K562 (cell line): ENCODE measurements around the gene LONRF2. TPM values are rescaled to one million over a fixed set of nuclear protein-coding genes. Genes with fewer than 3 reads are reported as not detected.

Source experiments
- ATAC-seq: fragments of 200-7000 bp; cut with Tn5 transposase; 3 replicates; pipeline ENCODE4 v1.9.1; 2020; ENCODE audit warnings: moderate library complexity
- BruUV-seq: library from RNA; stranded (reverse); fragments of 400-500 nt; replicated peaks from 2 replicates; lab custom pipeline; 2021; lab: Mats Ljungman, UMichigan
- CTCF ChIA-PET: fragments of 300-600 bp; formaldehyde crosslinking; extraction: SDS; loops from one replicate; lab custom pipeline; 2021; ENCODE audit warnings: low intra/inter-chr PET ratio; lab: Yijun Ruan, JAX
- POLR2A ChIA-PET: fragments of 300-600, 350-650 bp; sonication (Branson Sonifier 250); formaldehyde crosslinking; extraction: SDS; loops from one replicate; lab custom pipeline; 2021; ENCODE audit warnings: antibody characterized with exemption, inconsistent platforms; lab: Yijun Ruan, JAX
- DNase-seq, 4 experiments: peaks; one replicate each; pipeline versions ENCODE4 v3.0.0 to v3.0.0-alpha.2; 2011 to 2018; ENCODE audit warnings: low spot score in 3 of 4, mixed read lengths in 3 of 4; ENCODE audit errors: extremely low read depth in 1 of 4
- FAIRE-seq: peaks from 2 replicates; lab custom pipeline; 2011; peaks lifted over from hg19 to GRCh38; lab: Jason Lieb, UNC
- H2AFZ ChIP-seq: 2 replicates; pipeline ENCODE4 v1.6.0; 2011; ENCODE audit warnings: low read depth, low read length, control low read depth, inconsistent platforms
- H3K27ac ChIP-seq: fragments of 200-600 bp; 3 replicates; pipeline ENCODE4 v1.8.0; 2011; ENCODE audit warnings: low read depth, mild to moderate bottlenecking, control low read depth, inconsistent platforms, low read length, moderate library complexity, mixed read lengths; ENCODE audit errors: extremely low read depth
- H3K27me3 ChIP-seq, 2 experiments: fragments of 300-600 bp in 1 of 2; 2 replicates in 1 of 2; 3 replicates in 1 of 2; pipeline versions ENCODE4 v1.6.0 to v1.8.0; 2011; ENCODE audit warnings: inconsistent platforms in 2 of 2, low read length in 2 of 2, mild to moderate bottlenecking in 1 of 2, mixed read lengths in 1 of 2, moderate library complexity in 1 of 2; ENCODE audit not compliant: control insufficient read depth in 2 of 2, insufficient read depth in 2 of 2
- H3K36me3 ChIP-seq: fragments of 300-600 bp; 3 replicates; pipeline ENCODE4 v1.8.0; 2011; ENCODE audit warnings: mild to moderate bottlenecking, low read length, inconsistent platforms; ENCODE audit not compliant: control insufficient read depth, insufficient read depth
- H3K4me1 ChIP-seq, 2 experiments: fragments of 200-600 bp in 1 of 2; replicated peaks in 1 of 2; 2 replicates in 1 of 2; 3 replicates in 1 of 2; pipeline versions ENCODE4 v1.5.1 to v1.8.0; 2011; ENCODE audit warnings: inconsistent platforms in 2 of 2, low read length in 2 of 2, mild to moderate bottlenecking in 1 of 2, mixed read lengths in 1 of 2, moderate library complexity in 1 of 2; ENCODE audit not compliant: control insufficient read depth in 2 of 2, insufficient read depth in 2 of 2
- H3K4me2 ChIP-seq: 2 replicates; pipeline ENCODE4 v1.6.1; 2011; ENCODE audit warnings: low read length, control low read depth, inconsistent platforms, mixed read lengths; ENCODE audit not compliant: insufficient read depth
- H3K4me3 ChIP-seq: fragments of 200-600 bp; sonication (generic), shearing (Covaris generic); 2 replicates; pipeline ENCODE4 v1.5.1; 2016; ENCODE audit warnings: control low read depth, inconsistent platforms
- H3K79me2 ChIP-seq: fragments of 200-600 bp; 3 replicates; pipeline ENCODE4 v1.8.0; 2011; ENCODE audit warnings: low read length, inconsistent platforms; ENCODE audit not compliant: control insufficient read depth, insufficient read depth
- H3K9ac ChIP-seq, 2 experiments: 2 replicates each; pipeline versions ENCODE4 v1.6.0 to v1.6.1; 2011; ENCODE audit warnings: low read depth in 2 of 2, low read length in 2 of 2, control low read depth in 1 of 2, inconsistent platforms in 1 of 2, mild to moderate bottlenecking in 1 of 2, mixed read lengths in 1 of 2; ENCODE audit not compliant: insufficient read depth in 1 of 2
- H3K9me1 ChIP-seq: one replicate; pipeline ENCODE4 v1.6.0; 2011; ENCODE audit warnings: inconsistent platforms, mild to moderate bottlenecking, low read length, moderate library complexity; ENCODE audit not compliant: control insufficient read depth, insufficient read depth
- H3K9me3 ChIP-seq: replicated peaks from 2 replicates; pipeline ENCODE4 v1.5.1; 2011; ENCODE audit warnings: low read depth, low read length, inconsistent platforms; ENCODE audit not compliant: control insufficient read depth, insufficient read depth
- H4K20me1 ChIP-seq: replicated peaks from 2 replicates; pipeline ENCODE4 v1.6.1; 2011; ENCODE audit warnings: low read length, inconsistent platforms, mixed read lengths; ENCODE audit not compliant: control insufficient read depth, insufficient read depth
- KAT7 ChIP-seq: sonication (generic); formaldehyde crosslinking; IDR thresholded peaks from 2 replicates; pipeline ENCODE4 v1.8.0; 2022; ENCODE audit warnings: missing genetic modification reagents, mild to moderate bottlenecking, borderline replicate concordance
- SRSF7 ChIP-seq: fragments of 200-400 bp; formaldehyde crosslinking; optimal IDR thresholded peaks from 2 replicates; pipeline ENCODE3; 2017; ENCODE audit warnings: mild to moderate bottlenecking, low read depth, low read length
- XRCC5 ChIP-seq: fragments of 200-400 bp; formaldehyde crosslinking; IDR thresholded peaks from 2 replicates; pipeline ENCODE4 v1.6.1; 2017; ENCODE audit warnings: low read depth, mild to moderate bottlenecking, low read length
- WGBS: fragments of 100-300 bp; shearing (Covaris generic); methylation state at CpG from one replicate; pipeline ENCODE4 v1.1.6; 2016; ENCODE audit warnings: low coverage, mixed read lengths; ENCODE audit not compliant: insufficient coverage; ENCODE audit errors: missing lambda C conversion rate; 5-methylcytosine and 5-hydroxymethylcytosine counted together
- in situ Hi-C: fragments of 300-500 bp; cut with MboI; formaldehyde crosslinking; loops from 4 replicates; pipeline ENCODE4 v1.15.0; 2018; ENCODE audit warnings: inconsistent platforms, mixed read lengths
- intact Hi-C: fragments of 100-400 bp; cut with micrococcal nuclease; formaldehyde crosslinking; loops from 2 replicates; pipeline ENCODE4 v1.14.2; 2022
- polyA plus RNA-seq, 8 experiments: library from polyadenylated mRNA; depleted of rRNA in 4 of 8; stranded (reverse) in 5 of 8; unstranded in 3 of 8; fragments of >200 nt; fragmentation: Nextera tagmentation in 2 of 8; fragmentation: Illumina TruSeq in 1 of 8; extraction: Ambion mirVana in 2 of 8; extraction: Trizol in 1 of 8; gene quantifications; 2 replicates each; pipeline versions ENCODE4 v1.2.1 to v1.2.3, GENCODE V29; 2011 to 2014; ENCODE audit warnings: inconsistent platforms in 1 of 8, missing spikeins in 1 of 8
- total RNA-seq, 7 experiments: library from RNA; depleted of rRNA in 6 of 7; stranded (reverse); fragments of >200 nt in 6 of 7; fragmentation: Illumina TruSeq in 2 of 7; extraction: Trizol in 2 of 7; gene quantifications; 2 replicates each; pipeline versions ENCODE4 v1.2.1 to v1.2.3, GENCODE V29; 2011 to 2021; ENCODE audit warnings: low replicate concordance in 1 of 7
- TF ChIP-seq, protein P1 (sequence below): sonication (generic); formaldehyde crosslinking; IDR thresholded peaks from 2 replicates; pipeline ENCODE4 v1.8.1; 2023; ENCODE audit warnings: mild to moderate bottlenecking, missing genetic modification reagents

LONRF2 gene
- total and polyA plus RNA-seq, 9 of the 15 experiments (the other 6 are each of a cell fraction or from before 2014, with no cell fraction given), result 0.35 to 5.0 (median 2.7) TPM

DNA sequence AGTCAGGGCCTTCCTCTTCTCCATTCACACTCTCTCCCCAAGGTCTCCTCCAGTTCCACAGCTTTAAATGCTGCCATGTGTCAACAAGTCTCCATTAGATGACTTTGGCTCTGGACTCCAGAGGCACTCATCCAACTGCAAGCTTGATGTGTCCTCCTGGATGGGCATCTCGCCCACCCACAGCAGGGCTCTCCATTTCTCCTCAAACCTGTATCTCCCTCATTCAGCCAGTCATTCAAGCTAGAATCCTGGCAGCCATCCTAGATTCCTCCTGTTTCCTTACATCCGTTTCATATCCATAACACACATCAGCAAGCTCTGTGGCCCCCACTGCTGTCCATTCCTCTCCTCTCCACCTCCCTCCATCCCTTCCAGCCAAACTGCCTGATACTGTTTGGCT is 91.5 kb downstream of the LONRF2 start:
- no peaks in the 10 kb centered on the region for H3K9me1 ChIP-seq
- no peak for ATAC-seq
- H3K79me2 ChIP-seq, result no peaks in the 10 kb centered on the region
- H3K27me3 ChIP-seq, result peaks cover 17 to 29% of the 10 kb centered on the region in 2 experiments; a peak in 4 of 5 replicates
- 0% methylated on average over 2 of the region's 2 CpGs for WGBS
- DNase-seq, result no peak
- ChIA-PET CTCF (no interaction called here), POLR2A (interaction anchor here (1.3 kb wide), 1 partner anchor 15 kb away, joined by 3 read pairs; no protein-coding TSS in a partner anchor)
- H3K27ac ChIP-seq, result no peak overlapping the region
- no peaks in the 10 kb centered on the region for H3K4me1 ChIP-seq
- no peak overlapping the region for H3K4me2 ChIP-seq
- intact Hi-C loops (no loop called here), in situ Hi-C loops (loop anchor here (25.0 kb wide), 1 partner anchor 518 kb away; no protein-coding TSS in a partner anchor)
- H2AFZ ChIP-seq, result no peak overlapping the region
- no peaks in the 10 kb centered on the region for H3K9me3 ChIP-seq
- H3K4me3 ChIP-seq, result no peak overlapping the region
- no peak for FAIRE-seq
- BruUV-seq, result no TSS peak
- TF ChIP-seq KAT7 (CRISPR knock-in tag) (no peak), SRSF7 (no peak), XRCC5 (no peak)
- TF ChIP-seq, protein P1, sequence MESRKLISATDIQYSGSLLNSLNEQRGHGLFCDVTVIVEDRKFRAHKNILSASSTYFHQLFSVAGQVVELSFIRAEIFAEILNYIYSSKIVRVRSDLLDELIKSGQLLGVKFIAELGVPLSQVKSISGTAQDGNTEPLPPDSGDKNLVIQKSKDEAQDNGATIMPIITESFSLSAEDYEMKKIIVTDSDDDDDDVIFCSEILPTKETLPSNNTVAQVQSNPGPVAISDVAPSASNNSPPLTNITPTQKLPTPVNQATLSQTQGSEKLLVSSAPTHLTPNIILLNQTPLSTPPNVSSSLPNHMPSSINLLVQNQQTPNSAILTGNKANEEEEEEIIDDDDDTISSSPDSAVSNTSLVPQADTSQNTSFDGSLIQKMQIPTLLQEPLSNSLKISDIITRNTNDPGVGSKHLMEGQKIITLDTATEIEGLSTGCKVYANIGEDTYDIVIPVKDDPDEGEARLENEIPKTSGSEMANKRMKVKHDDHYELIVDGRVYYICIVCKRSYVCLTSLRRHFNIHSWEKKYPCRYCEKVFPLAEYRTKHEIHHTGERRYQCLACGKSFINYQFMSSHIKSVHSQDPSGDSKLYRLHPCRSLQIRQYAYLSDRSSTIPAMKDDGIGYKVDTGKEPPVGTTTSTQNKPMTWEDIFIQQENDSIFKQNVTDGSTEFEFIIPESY (CRISPR knock-in tag), result no peak
- H3K9ac ChIP-seq, result no peak overlapping the region
- no peaks in the 10 kb centered on the region for H3K36me3 ChIP-seq
- H4K20me1 ChIP-seq, result no peaks in the 10 kb centered on the region; the same call in 1 of the 2 replicates
